Spleen (tissue), 11 donors: Measurements from ENCODE around the gene CCDC6. TPM values are rescaled to one million over a fixed set of nuclear protein-coding genes. Genes with fewer than 3 reads are reported as not detected.
"Not testable (repeated sequence)": the region's sequence is repeated elsewhere in the genome, so short reads cannot be mapped to it uniquely, and the experiment has no call there.

ENCODE experiments used
- DNase-seq: peaks from one replicate; pipeline ENCODE4 v3.0.0-alpha.2; 2020
- H3K27ac ChIP-seq, 8 donors: fragments of 200-600 bp; sonication (generic) in 7 of 8; 1 replicate in 4 of 8; 2 replicates in 4 of 8; pipeline versions ENCODE4 v1.5.0 to v1.8.0; 2016 to 2021; ENCODE audit warnings: inconsistent platforms in 4 of 8, mild to moderate bottlenecking in 4 of 8, moderate library complexity in 1 of 8
- H3K27me3 ChIP-seq, 7 donors: fragments of 200-600 bp; sonication (generic) in 6 of 7; replicated peaks in 1 of 7; 1 replicate in 4 of 7; 2 replicates in 3 of 7; pipeline versions ENCODE4 v1.5.0 to v1.8.0; 2016 to 2021; ENCODE audit warnings: inconsistent platforms in 3 of 7, mild to moderate bottlenecking in 1 of 7
- H3K36me3 ChIP-seq, 6 donors: fragments of 200-600 bp; sonication (generic) in 5 of 6; 1 replicate in 4 of 6; 2 replicates in 2 of 6; pipeline versions ENCODE4 v1.5.0 to v1.8.0; 2016 to 2021; ENCODE audit warnings: inconsistent platforms in 2 of 6
- H3K4me1 ChIP-seq, 6 donors: fragments of 200-600 bp; sonication (generic) in 5 of 6; 1 replicate in 3 of 6; 2 replicates in 3 of 6; pipeline versions ENCODE4 v1.5.0 to v1.8.0; 2016 to 2021; ENCODE audit warnings: inconsistent platforms in 3 of 6
- H3K4me3 ChIP-seq, 8 donors: fragments of 200-600 bp; sonication (generic) in 7 of 8; 1 replicate in 4 of 8; 2 replicates in 4 of 8; pipeline versions ENCODE4 v1.5.0 to v1.8.0; 2016 to 2021; ENCODE audit warnings: inconsistent platforms in 4 of 8, mild to moderate bottlenecking in 4 of 8, moderate library complexity in 2 of 8
- H3K9me3 ChIP-seq, 8 donors: fragments of 200-600 bp; sonication (generic) in 7 of 8; 1 replicate in 4 of 8; 2 replicates in 4 of 8; pipeline versions ENCODE4 v1.5.0 to v1.8.0; 2016 to 2021; ENCODE audit warnings: inconsistent platforms in 4 of 8
- CTCF ChIP-seq, 11 experiments: fragments of 200-600 bp in 7 of 11; fragments of 450-650 bp in 4 of 11; sonication (generic) in 4 of 11; IDR thresholded peaks in 8 of 11; conservative IDR thresholded peaks in 3 of 11; 1 replicate in 7 of 11; 2 replicates in 4 of 11; pipeline versions ENCODE4 v1.4.0 to v1.8.0; 2016 to 2021; ENCODE audit warnings: antibody characterized with exemption in 11 of 11, inconsistent platforms in 4 of 11, mild to moderate bottlenecking in 1 of 11
- POLR2A ChIP-seq, 3 donors: fragments of 450-650 bp; IDR thresholded peaks; one replicate each; pipeline ENCODE4 v1.5.1; 2017; ENCODE audit warnings: antibody characterized with exemption in 3 of 3, mild to moderate bottlenecking in 1 of 3
- POLR2AphosphoS5 ChIP-seq, 3 donors: sonication (generic); formaldehyde crosslinking; IDR thresholded peaks; one replicate each; pipeline ENCODE4 v1.5.1; 2017; ENCODE audit warnings: antibody characterized with exemption in 3 of 3
- WGBS, 5 donors: extraction: QIAGEN DNeasy Blood & Tissue Kit in 3 of 5; methylation state at CpG; one replicate each; pipeline versions ENCODE4 v1.1.5 to v1.1.7; 2013 to 2018; 5-methylcytosine and 5-hydroxymethylcytosine counted together
- intact Hi-C: fragments of 100-400 bp; cut with DNase I; formaldehyde crosslinking; loops from one replicate; pipeline ENCODE4 v1.15.0; 2023; ENCODE audit warnings: low total_unique reads
- polyA plus RNA-seq, 3 donors: library from polyadenylated mRNA; stranded (reverse); fragments of 200-250 nt; gene quantifications; one replicate each; pipeline ENCODE4 v1.2.1, GENCODE V29; 2013
- total RNA-seq, 7 donors: library from RNA; depleted of rRNA in 3 of 7; stranded (reverse); fragments of >200 nt in 3 of 7; fragmentation: NEBNext Ultra II Directional in 4 of 7; extraction: Animal tissue kit (Norgen Biotek cat#: 25700) in 4 of 7; gene quantifications; one replicate each; pipeline versions ENCODE4 v1.1.0 to v1.2.1, GENCODE V29; 2016 to 2021
- donor health status: healthy with polysubstance abuse.
- donor health status: DM: no; HTN: no; CAD: no; lungs with moderate emphysema.
- donor health status: DM: no; HTN: no; CAD: no.
- donor health status: Bipolar disorder and iron deficiency.
- donor health status: healthy.
- donor health status: DM: no; HTN: no; CAD: no.
- donor health status: DM: yes; HTN: yes; CAD: no.

The CCDC6 gene
- total and polyA plus RNA-seq, 10 donors = 8.7 to 55.1 (median 37.6) TPM

- no peak for DNase-seq
- Histone ChIP-seq H3K9me3 (no peaks in the 10 kb centered on the region), H3K27me3 (no peaks in the 10 kb centered on the region), H3K36me3 (peaks cover 0 to 97% (median 55%) of the 10 kb centered on the region in 6 donors), H3K27ac (no peak overlapping the region), H3K4me3 (no peak overlapping the region), H3K4me1 (no peaks in the 10 kb centered on the region)
- intact Hi-C loops = no loop called here
- 87 to 91% (median 89%) methylated on average over 13 of the region's 13 CpGs for WGBS, 5 donors
- TF ChIP-seq POLR2A (IDR thresholded peaks at IDR 0.05) (no peak), CTCF (IDR thresholded peaks at IDR 0.05 in 8 of 11, conservative IDR thresholded peaks at IDR 0.05 in 3 of 11) (no peak), POLR2AphosphoS5 (IDR thresholded peaks at IDR 0.05) (no peak)
Observed at GRCh38 chr10:59792812-59793211, 113.5 kb downstream of the CCDC6 start.

- 75 to 83% (median 80%) methylated on average over 2 of the region's 2 CpGs for WGBS, 5 donors
- intact Hi-C loops = no loop called here
- TF ChIP-seq POLR2AphosphoS5 (IDR thresholded peaks at IDR 0.05) = no peak
- no peak for TF ChIP-seq CTCF (IDR thresholded peaks at IDR 0.05 in 8 of 11, conservative IDR thresholded peaks at IDR 0.05 in 3 of 11)
- TF ChIP-seq POLR2A (IDR thresholded peaks at IDR 0.05) = no peak
Observed at GRCh38 chr10:59791601-59792000, 114.8 kb downstream of the CCDC6 start.

GRCh38 chr10:59790080-59790479 is 116.3 kb downstream of the CCDC6 start:
- 45 to 50% (median 49%) methylated on average over 1 to 2 of the region's 2 CpGs for WGBS, 5 donors
- H3K36me3 ChIP-seq = peaks cover 0 to 74% (median 42%) of the 10 kb centered on the region in 6 donors
- intact Hi-C loops = not testable (repeated sequence)

More at GRCh38 chr10:59791601-59792000, 114.8 kb downstream of the CCDC6 start:
- H3K4me3 ChIP-seq = no peak overlapping the region
- DNase-seq = no peak
- H3K9me3 ChIP-seq = no peaks in the 10 kb centered on the region
- peaks cover 0 to 87% (median 47%) of the 10 kb centered on the region in 6 donors for H3K36me3 ChIP-seq
- H3K4me1 ChIP-seq = no peaks in the 10 kb centered on the region
- H3K27me3 ChIP-seq = no peaks in the 10 kb centered on the region
- H3K27ac ChIP-seq = no peak overlapping the region

GRCh38 chr10:59788914-59789313 is 117.4 kb downstream of the CCDC6 start:
- intact Hi-C loops, H3K4me1 ChIP-seq, H3K9me3 ChIP-seq, H3K4me3 ChIP-seq, H3K27ac ChIP-seq, H3K27me3 ChIP-seq, DNase-seq: not testable (repeated sequence)
- peaks cover 0 to 62% (median 31%) of the 10 kb centered on the region in 6 donors for H3K36me3 ChIP-seq
- WGBS, 5 donors = 81 to 98% (median 83%) methylated on average over 4 to 5 of the region's 5 CpGs

More at GRCh38 chr10:59790080-59790479, 116.3 kb downstream of the CCDC6 start:
- not testable (repeated sequence) for H3K9me3 ChIP-seq, H3K4me1 ChIP-seq, H3K27me3 ChIP-seq, H3K4me3 ChIP-seq, DNase-seq, H3K27ac ChIP-seq

GRCh38 chr10:59787032-59787431 is 119.3 kb downstream of the CCDC6 start:
- H3K4me1 ChIP-seq, H3K9me3 ChIP-seq, intact Hi-C loops, H3K27me3 ChIP-seq, H3K4me3 ChIP-seq, H3K27ac ChIP-seq, DNase-seq: not testable (repeated sequence)
- H3K36me3 ChIP-seq = peaks cover 0 to 43% (median 13%) of the 10 kb centered on the region in 6 donors
- WGBS, 5 donors = 88 to 96% (median 91%) methylated on average over 7 of the region's 7 CpGs

GRCh38 chr10:59785476-59785875 is 120.9 kb downstream of the CCDC6 start:
- H3K27ac ChIP-seq, DNase-seq, H3K4me3 ChIP-seq, intact Hi-C loops, H3K4me1 ChIP-seq, H3K27me3 ChIP-seq, H3K9me3 ChIP-seq: not testable (repeated sequence)
- WGBS, 5 donors = 90 to 100% (median 94%) methylated on average over 2 to 3 of the region's 3 CpGs
- H3K36me3 ChIP-seq = peaks cover 0 to 28% (median 2%) of the 10 kb centered on the region in 6 donors
